Mesendoderm (in vitro differentiated cells): ENCODE measurements around the gene GPR39.
A peak's percentile ranks its signal among the peaks of the same experiment; 100 is the strongest.

Experiments used
- DNase-seq: peaks from one replicate; pipeline ENCODE4 v3.0.0; 2013
- H2AK5ac ChIP-seq: 2 replicates; pipeline ENCODE4 v1.6.1; 2013; ENCODE audit warnings: low read length, inconsistent platforms
- H2BK120ac ChIP-seq: 2 replicates; pipeline ENCODE4 v1.6.1; 2013; ENCODE audit warnings: low read depth, mild to moderate bottlenecking, low read length, moderate library complexity, mixed read lengths
- H2BK15ac ChIP-seq: replicated peaks from 2 replicates; pipeline ENCODE4 v1.6.1; 2013; ENCODE audit warnings: low read depth, mild to moderate bottlenecking, moderate library complexity
- H2BK5ac ChIP-seq: 2 replicates; pipeline ENCODE4 v1.6.1; 2013; ENCODE audit warnings: low read length, inconsistent platforms
- H3K18ac ChIP-seq: 2 replicates; pipeline ENCODE4 v1.6.1; 2013; ENCODE audit warnings: mild to moderate bottlenecking, low read length, mixed read lengths
- H3K23ac ChIP-seq: one replicate; pipeline ENCODE4 v1.6.1; 2013; ENCODE audit warnings: low read length
- H3K27ac ChIP-seq: 2 replicates; pipeline ENCODE4 v1.5.1; 2013; ENCODE audit warnings: low read depth, mild to moderate bottlenecking, inconsistent platforms, low read length, moderate library complexity
- H3K27me3 ChIP-seq: 2 replicates; pipeline ENCODE4 v1.6.1; 2013; ENCODE audit warnings: low read length, control low read depth, mild to moderate bottlenecking, inconsistent platforms; ENCODE audit not compliant: insufficient read depth, poor library complexity
- H3K36me3 ChIP-seq: 2 replicates; pipeline ENCODE4 v1.6.1; 2013; ENCODE audit warnings: low read length, inconsistent platforms; ENCODE audit not compliant: control insufficient read depth, insufficient read depth
- H3K4ac ChIP-seq: one replicate; pipeline ENCODE4 v1.6.1; 2013; ENCODE audit warnings: low read depth, mild to moderate bottlenecking, low read length, moderate library complexity
- H3K4me1 ChIP-seq: 2 replicates; pipeline ENCODE4 v1.6.1; 2013; ENCODE audit warnings: low read depth, low read length, inconsistent platforms; ENCODE audit not compliant: control insufficient read depth
- H3K4me2 ChIP-seq: 2 replicates; pipeline ENCODE4 v1.6.1; 2013; ENCODE audit warnings: low read length
- H3K4me3 ChIP-seq: 2 replicates; pipeline ENCODE4 v1.5.1; 2013; ENCODE audit warnings: mild to moderate bottlenecking, low read length
- H3K56ac ChIP-seq: one replicate; pipeline ENCODE4 v1.6.1; 2013; ENCODE audit warnings: low read length
- H3K79me1 ChIP-seq: 2 replicates; pipeline ENCODE4 v1.6.1; 2013; ENCODE audit warnings: low read length, inconsistent platforms
- H3K79me2 ChIP-seq: 2 replicates; pipeline ENCODE4 v1.6.1; 2013; ENCODE audit warnings: mild to moderate bottlenecking, low read length; ENCODE audit not compliant: control insufficient read depth, insufficient read depth
- H3K9ac ChIP-seq: 2 replicates; pipeline ENCODE4 v1.6.1; 2013; ENCODE audit warnings: low read length, inconsistent platforms
- H4K5ac ChIP-seq: one replicate; pipeline ENCODE4 v1.6.1; 2013; ENCODE audit warnings: low read length
- H4K8ac ChIP-seq: one replicate; pipeline ENCODE4 v1.6.1; 2013; ENCODE audit warnings: low read depth, mild to moderate bottlenecking, control low read depth, low read length, moderate library complexity
- WGBS: extraction: QIAGEN DNeasy Blood & Tissue Kit; methylation state at CpG from one replicate; pipeline ENCODE4 v1.1.7; 2013; ENCODE audit warnings: low lambda C conversion rate, missing lambda C conversion rate; ENCODE audit not compliant: insufficient coverage; ENCODE audit errors: extremely low coverage; 5-methylcytosine and 5-hydroxymethylcytosine counted together

Gene GPR39

DNA sequence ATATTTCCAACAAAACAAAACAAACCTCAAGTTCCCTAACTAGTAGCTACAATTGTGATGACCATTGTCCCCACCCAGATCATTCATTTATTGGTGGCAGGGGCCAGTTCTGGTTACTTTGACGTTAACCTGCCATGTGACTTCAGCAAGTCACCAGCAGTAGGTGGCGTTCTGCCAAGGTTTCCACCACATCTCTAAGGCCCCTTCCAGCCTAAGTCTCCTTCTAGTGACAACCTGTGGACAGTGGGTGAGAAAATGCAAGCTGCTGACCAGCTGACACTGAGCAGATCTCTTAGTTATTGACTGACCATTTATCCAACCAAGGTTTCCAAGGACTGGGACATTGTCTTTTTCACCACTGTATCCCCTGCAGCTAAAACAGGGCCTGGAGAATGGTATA lies 98.4 kb downstream of the GPR39 start:
- Histone ChIP-seq H2BK5ac (no peak overlapping the region), H3K4me2 (no peak overlapping the region), H3K79me2 (no peaks in the 10 kb centered on the region), H3K23ac (no peak overlapping the region), H2BK120ac (no peak overlapping the region), H2AK5ac (no peak overlapping the region), H3K9ac (no peak overlapping the region), H4K8ac (no peak overlapping the region), H3K79me1 (no peaks in the 10 kb centered on the region), H3K27me3 (no peaks in the 10 kb centered on the region), H4K5ac (no peak overlapping the region), H3K56ac (no peak overlapping the region), H3K4me1 (no peaks in the 10 kb centered on the region), H3K4ac (no peak overlapping the region), H3K4me3 (no peak overlapping the region), H2BK15ac (no peak overlapping the region), H3K27ac (no peak overlapping the region), H3K36me3 (no peaks in the 10 kb centered on the region), H3K18ac (no peak overlapping the region)
- DNase-seq: peak; percentile 24
- no CpG with 5 or more reads among the region's 2 CpGs for WGBS

DNA sequence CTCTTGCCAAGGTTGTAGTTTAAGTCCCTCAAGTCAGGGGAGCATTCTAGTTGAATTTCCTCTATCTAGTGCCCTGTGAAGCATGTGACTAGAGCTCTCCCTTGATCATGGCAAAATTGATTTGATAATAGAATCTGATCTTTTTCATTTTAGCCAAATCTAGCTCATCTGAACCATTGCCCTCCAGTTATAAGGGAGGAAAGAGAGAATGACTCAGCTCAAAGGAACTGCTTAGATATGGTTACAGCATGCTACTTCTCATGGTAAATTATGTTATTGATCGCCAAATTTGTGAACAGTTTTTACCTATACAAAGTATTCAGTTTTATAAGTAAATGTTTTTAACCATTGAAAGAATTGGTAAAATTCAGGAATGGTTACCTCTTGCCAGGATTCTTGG lies 100.8 kb downstream of the GPR39 start:
- Histone ChIP-seq H4K8ac (no peak overlapping the region), H2BK15ac (no peak overlapping the region), H3K23ac (no peak overlapping the region), H3K56ac (no peak overlapping the region), H2BK5ac (no peak overlapping the region), H3K4me2 (no peak overlapping the region), H3K4me1 (no peaks in the 10 kb centered on the region), H3K9ac (no peak overlapping the region), H3K27me3 (no peaks in the 10 kb centered on the region), H3K36me3 (no peaks in the 10 kb centered on the region), H3K27ac (no peak overlapping the region), H3K79me1 (no peaks in the 10 kb centered on the region), H3K4ac (no peak overlapping the region), H3K79me2 (no peaks in the 10 kb centered on the region), H2BK120ac (no peak overlapping the region), H4K5ac (no peak overlapping the region), H3K4me3 (no peak overlapping the region), H3K18ac (no peak overlapping the region), H2AK5ac (no peak overlapping the region)
- whole genome bisulfite sequencing: no CpG with 5 or more reads among the region's 1 CpG
- no peak for DNase-seq

DNA sequence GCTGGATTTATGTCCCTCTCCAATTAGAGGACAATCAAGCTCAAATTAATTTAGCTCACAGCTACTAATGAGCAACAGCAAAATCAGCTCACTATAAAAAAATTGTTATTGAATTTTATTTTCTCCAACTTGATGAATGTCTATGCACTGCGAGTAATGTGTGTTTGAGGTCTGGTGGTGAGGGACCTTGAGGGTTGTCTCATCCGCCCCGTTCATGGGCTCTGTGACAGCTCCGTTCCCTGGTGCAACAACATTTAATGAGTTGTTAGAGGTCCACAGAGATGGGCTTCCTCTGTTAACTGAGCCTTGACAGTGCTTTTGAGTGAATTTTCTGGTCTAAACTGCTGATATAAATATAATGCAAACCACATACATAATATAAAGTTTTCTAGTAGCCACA lies 101.7 kb downstream of the GPR39 start:
- no CpG with 5 or more reads among the region's 4 CpGs for WGBS
- Histone ChIP-seq H3K4me1 (no peaks in the 10 kb centered on the region), H3K56ac (no peak overlapping the region), H3K9ac (no peak overlapping the region), H2BK15ac (no peak overlapping the region), H3K27me3 (no peaks in the 10 kb centered on the region), H3K4me2 (no peak overlapping the region), H3K79me1 (no peaks in the 10 kb centered on the region), H2AK5ac (no peak overlapping the region), H3K27ac (no peak overlapping the region), H2BK120ac (no peak overlapping the region), H4K8ac (no peak overlapping the region), H4K5ac (no peak overlapping the region), H3K18ac (no peak overlapping the region), H2BK5ac (no peak overlapping the region), H3K23ac (no peak overlapping the region), H3K4ac (no peak overlapping the region), H3K4me3 (no peak overlapping the region), H3K79me2 (no peaks in the 10 kb centered on the region), H3K36me3 (no peaks in the 10 kb centered on the region)
- no peak for DNase-seq

DNA sequence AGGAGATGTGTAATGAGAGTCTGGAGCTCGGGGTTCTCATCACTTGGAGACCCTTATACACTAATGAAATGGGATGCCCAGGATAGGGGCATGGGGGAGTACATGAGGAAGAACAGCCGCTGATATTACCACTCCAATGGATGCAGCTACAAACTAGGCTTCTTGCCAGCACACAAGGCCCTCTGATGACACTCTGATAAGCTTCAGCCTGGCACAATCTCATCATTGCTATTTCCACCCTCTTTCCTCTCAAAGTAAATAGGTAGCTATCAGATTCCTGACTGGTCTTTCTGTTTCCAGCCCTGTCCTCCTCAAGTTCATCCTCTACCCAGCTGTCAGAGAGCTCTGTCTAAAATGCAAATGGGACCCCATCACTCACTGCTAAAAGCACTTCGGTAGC lies 103.0 kb downstream of the GPR39 start:
- no peaks in the 10 kb centered on the region for H3K27me3 ChIP-seq
- no peak overlapping the region for H3K18ac ChIP-seq
- no peak overlapping the region for H3K27ac ChIP-seq
- DNase-seq: no peak
- H3K4me3 ChIP-seq: no peak overlapping the region
- H3K56ac ChIP-seq: no peak overlapping the region
- no peak overlapping the region for H3K4me2 ChIP-seq
- no peak overlapping the region for H2AK5ac ChIP-seq
- H3K79me2 ChIP-seq: no peaks in the 10 kb centered on the region
- no peak overlapping the region for H3K4ac ChIP-seq
- H4K8ac ChIP-seq: no peak overlapping the region
- no peaks in the 10 kb centered on the region for H3K79me1 ChIP-seq
- WGBS: no CpG with 5 or more reads among the region's 3 CpGs
- no peak overlapping the region for H2BK120ac ChIP-seq
- H3K23ac ChIP-seq: no peak overlapping the region
- no peaks in the 10 kb centered on the region for H3K4me1 ChIP-seq
- H4K5ac ChIP-seq: no peak overlapping the region
- H3K9ac ChIP-seq: no peak overlapping the region
- no peak overlapping the region for H2BK5ac ChIP-seq
- no peak overlapping the region for H2BK15ac ChIP-seq
- H3K36me3 ChIP-seq: no peaks in the 10 kb centered on the region

DNA sequence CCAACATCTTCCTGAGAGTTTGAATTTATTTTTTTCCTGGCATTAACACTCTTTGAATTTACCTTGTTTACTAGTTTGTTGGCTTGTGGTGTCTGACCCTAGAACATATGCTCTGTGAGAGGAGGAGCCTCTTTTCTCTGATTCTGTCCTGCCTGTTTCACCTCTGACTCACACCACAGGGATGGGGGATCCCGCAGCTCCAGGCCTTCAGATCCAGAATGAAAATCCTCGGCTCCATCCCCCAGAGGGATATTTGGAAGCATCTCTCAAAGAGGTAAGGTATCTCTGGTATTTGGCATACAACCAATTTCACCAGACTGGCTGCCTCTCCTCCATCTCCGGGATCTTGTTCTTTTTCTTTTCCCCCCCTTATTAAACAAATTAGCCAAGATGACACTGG lies 104.7 kb downstream of the GPR39 start:
- Histone ChIP-seq H3K4me1 (no peaks in the 10 kb centered on the region), H4K5ac (no peak overlapping the region), H3K56ac (no peak overlapping the region), H2BK15ac (no peak overlapping the region), H3K23ac (no peak overlapping the region), H3K79me2 (no peaks in the 10 kb centered on the region), H2AK5ac (no peak overlapping the region), H3K79me1 (no peaks in the 10 kb centered on the region), H3K27ac (no peak overlapping the region), H2BK5ac (no peak overlapping the region), H3K18ac (no peak overlapping the region), H3K36me3 (no peaks in the 10 kb centered on the region), H3K4me3 (no peak overlapping the region), H3K9ac (no peak overlapping the region), H3K27me3 (no peaks in the 10 kb centered on the region), H4K8ac (no peak overlapping the region), H3K4ac (no peak overlapping the region), H2BK120ac (no peak overlapping the region), H3K4me2 (no peak overlapping the region)
- no CpG with 5 or more reads among the region's 3 CpGs for WGBS
- DNase-seq: peak; percentile 63

DNA sequence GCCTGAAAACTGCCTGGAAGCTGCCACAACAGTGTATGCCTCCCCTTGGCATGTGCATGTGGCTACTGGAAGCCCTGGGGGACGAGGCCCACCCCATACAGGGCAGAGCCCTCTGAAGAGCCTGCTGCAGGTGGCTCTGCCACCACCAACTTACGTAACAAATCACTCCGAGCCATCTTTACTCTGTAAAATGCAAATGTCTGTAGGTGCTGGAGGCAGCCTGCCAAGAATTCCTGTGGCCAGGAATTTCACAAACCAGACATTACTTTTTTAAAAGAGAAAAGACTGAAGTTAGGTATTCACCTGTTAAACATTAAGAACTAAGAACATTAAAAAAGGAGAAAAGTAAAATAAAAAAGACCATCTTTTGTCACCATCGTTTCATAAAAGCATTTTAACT lies 106.3 kb downstream of the GPR39 start:
- WGBS: no CpG with 5 or more reads among the region's 4 CpGs
- no peaks in the 10 kb centered on the region for H3K4me1 ChIP-seq
- no peaks in the 10 kb centered on the region for H3K79me2 ChIP-seq
- no peaks in the 10 kb centered on the region for H3K27me3 ChIP-seq
- peak; percentile 41 for DNase-seq
- no peak overlapping the region for H2BK15ac ChIP-seq
- H4K8ac ChIP-seq: no peak overlapping the region
- no peak overlapping the region for H3K23ac ChIP-seq
- H3K9ac ChIP-seq: no peak overlapping the region
- no peak overlapping the region for H3K4ac ChIP-seq
- H3K79me1 ChIP-seq: no peaks in the 10 kb centered on the region
- H3K56ac ChIP-seq: no peak overlapping the region
- H2BK5ac ChIP-seq: no peak overlapping the region
- H3K4me2 ChIP-seq: no peak overlapping the region
- no peak overlapping the region for H3K4me3 ChIP-seq
- no peaks in the 10 kb centered on the region for H3K36me3 ChIP-seq
- H2BK120ac ChIP-seq: no peak overlapping the region
- H4K5ac ChIP-seq: no peak overlapping the region
- H3K18ac ChIP-seq: no peak overlapping the region
- no peak overlapping the region for H2AK5ac ChIP-seq
- H3K27ac ChIP-seq: no peak overlapping the region
